Right ventricle myocardium inferior (tissue), 1 donor: ENCODE measurements around the gene BBS1. TPM values are rescaled to one million over a fixed set of nuclear protein-coding genes. Genes with fewer than 3 reads are reported as not detected.

Experiments used
- ATAC-seq: fragments of 200-7000 bp; cut with Tn5 transposase; one replicate; pipeline ENCODE4 v1.9.1; 2020; ENCODE audit warnings: mild to moderate bottlenecking, moderate library complexity
- DNase-seq: peaks from one replicate; pipeline ENCODE4 v3.0.0; 2021; ENCODE audit errors: missing footprints
- intact Hi-C: fragments of 100-400 bp; cut with DNase I; formaldehyde crosslinking; loops from one replicate; pipeline ENCODE4 v1.11.0; 2022
- total RNA-seq: library from RNA; stranded (reverse); fragmentation: NEBNext Ultra II Directional; extraction: Animal tissue kit (Norgen Biotek cat#: 25700); gene quantifications from one replicate; pipeline ENCODE4 v1.2.1, GENCODE V29; 2021
- donor health status: DM: no; HTN: yes; CAD: no; lungs with severe emphysema.

The BBS1 gene
- total RNA-seq, 1 donor from 2014 or later: 20.9 TPM

DNA sequence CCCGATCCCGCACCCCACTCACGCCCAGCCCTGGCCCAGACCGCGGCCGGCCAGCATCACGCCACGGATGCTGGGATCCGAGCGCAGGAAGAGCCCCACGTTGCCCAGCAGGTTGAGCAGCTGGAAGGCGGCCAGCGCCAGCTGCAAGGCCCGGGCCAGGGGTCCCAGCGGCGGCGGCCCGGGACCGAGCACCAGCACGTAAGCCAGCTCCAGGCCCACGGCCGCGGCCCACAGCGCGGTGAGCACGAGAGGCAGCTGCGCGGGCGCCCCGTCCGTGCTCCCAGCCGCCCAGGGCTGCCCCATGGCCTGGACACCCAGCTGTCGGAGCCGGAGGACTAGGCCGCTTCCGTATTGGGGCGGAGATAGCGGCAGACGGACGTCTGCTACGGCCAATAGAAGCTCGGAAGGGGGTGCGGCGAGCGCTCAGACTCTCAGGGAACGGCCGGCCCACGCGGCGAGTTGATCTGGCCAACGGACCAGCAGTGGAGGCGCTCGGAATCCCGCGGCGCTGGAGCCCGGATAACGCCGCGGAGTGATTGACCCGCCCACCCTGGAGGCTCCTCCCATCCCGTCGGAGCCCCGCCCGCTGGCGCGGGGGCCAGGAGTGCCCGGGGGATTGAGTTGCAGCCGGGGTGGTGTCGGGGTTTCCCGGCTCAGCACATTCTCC lies 35.4 kb downstream of the BBS1 start, which contains the start of gene ZDHHC24:
TSS of gene ZDHHC24 (minus strand) at position 348 of the 667 bp plus-strand sequence. CDS start at position 303, 45 bp downstream.
- ATAC-seq: peak; percentile 98
- intact Hi-C loops: loop anchor here (1.0 kb wide), 1 partner anchor 80 kb away; the partner anchor contains the start of gene PELI3

DNA sequence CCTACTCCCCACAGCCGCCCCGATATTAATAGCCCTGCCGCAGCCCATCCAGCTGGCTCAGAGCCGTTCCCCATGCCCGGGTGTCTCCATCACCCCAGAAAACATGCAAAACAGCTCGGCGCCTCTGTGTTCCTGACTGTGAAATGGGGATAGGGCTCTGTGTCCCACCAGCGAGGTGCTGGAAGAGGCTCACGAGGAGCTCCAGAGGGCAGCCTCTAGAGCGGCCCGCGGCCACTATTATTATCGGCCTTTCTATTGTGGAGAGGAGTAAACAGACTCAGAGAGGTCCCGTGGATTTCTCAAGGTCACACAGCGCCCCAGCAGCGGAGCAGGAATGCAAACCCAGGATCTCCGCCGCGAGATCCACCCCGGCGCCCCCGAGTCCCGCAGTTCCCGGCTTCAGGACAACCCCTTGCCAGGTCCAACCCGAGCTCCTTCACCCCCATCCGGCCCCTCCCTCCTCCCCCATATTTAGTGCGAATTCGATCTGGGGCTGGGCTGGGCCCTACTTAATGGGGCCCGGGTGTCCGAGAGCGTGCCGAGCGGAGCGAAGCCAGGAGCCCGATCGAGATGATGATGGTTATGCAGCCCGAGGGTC lies 36.0 kb downstream of the BBS1 start, which contains the start of gene ACTN3:
TSS of gene ACTN3 (plus strand) at position 536 of the 598 bp plus-strand sequence. CDS start at position 571, 35 bp downstream.
- intact Hi-C loops: loop anchor here (1.0 kb wide), 1 partner anchor 80 kb away; the partner anchor contains the start of gene PELI3
- peak; percentile 24 for ATAC-seq
- DNase-seq: peak; percentile 75

More for the DNA sequence above, 35.4 kb downstream of the BBS1 start, which contains the start of gene ZDHHC24:
- peak; percentile 99 for DNase-seq

DNA sequence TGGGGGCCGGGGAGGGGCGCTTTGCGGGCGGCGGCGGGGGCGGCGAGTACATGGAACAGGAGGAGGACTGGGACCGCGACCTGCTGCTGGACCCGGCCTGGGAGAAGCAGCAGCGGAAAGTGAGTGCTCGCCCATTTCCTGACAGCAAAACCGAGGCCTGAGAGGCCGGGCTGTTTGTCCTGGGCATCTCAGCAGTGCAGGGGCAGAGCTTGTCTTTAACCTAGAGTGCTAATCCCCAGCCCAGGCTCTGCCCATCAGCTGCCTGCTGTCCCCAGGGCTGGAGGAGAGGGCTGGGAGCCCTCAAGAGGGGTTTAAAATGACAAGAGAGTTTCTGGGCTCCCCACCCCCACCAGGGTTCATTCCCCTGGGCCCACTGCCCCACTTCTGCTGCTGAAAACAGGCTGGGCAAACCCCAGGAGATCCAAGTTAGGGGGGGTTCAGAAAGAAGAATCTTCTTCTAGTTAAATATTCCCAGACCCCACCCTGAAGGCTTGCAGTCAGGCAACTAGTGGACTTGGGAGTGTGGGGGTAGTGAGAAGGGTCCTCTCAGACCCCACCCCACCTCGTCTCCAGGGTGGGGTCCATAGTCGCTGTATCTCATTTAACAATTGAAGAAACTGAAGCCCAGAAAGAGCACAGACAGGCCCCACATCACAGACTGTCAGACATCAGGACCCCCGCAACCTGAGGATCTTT lies 36.7 kb downstream of the BBS1 start:
- ATAC-seq (no peak), DNase-seq (peak; percentile 44)
- intact Hi-C loops: loop anchor here (1.0 kb wide), 1 partner anchor 81 kb away; the partner anchor contains the start of gene PELI3

DNA sequence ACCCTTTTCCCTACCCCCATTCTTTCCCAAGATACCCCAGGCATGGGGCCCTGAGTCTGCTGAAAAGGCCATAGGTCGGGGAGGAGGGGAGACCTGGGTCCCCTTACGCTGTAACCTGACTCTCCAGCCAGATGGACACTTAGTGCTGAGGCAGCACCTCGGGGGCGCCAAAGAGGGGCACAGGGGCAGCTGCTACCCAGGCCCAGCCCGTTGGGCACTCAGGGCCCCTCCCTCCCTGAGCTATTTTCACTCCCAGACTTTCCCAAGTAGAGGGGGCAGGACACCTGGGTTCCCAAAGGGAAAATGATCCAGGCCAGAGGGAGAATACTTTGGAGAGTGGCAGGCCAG lies 37.2 kb downstream of the BBS1 start:
- intact Hi-C loops: no loop called here
- no peak for ATAC-seq
- DNase-seq: peak; percentile 23

DNA sequence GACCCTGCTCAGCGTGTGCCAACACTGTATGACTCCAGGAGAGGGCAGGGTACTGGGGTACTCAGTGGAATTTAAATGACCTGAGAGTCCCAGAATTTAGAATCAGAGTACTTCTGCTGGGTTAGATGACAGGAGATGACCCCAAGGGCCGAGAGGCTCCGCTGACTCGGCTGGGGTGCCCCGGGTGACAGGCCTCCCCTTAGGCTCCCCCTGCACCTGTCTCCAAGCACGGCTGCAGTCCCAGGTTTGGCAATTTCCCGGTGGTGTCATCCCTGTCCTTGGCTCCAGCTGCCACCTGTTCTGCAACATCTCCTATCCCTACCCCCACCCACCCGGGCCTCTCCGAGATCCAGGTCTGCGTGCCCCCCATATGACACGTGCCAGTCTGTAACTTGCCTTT lies 37.6 kb downstream of the BBS1 start:
- DNase-seq (no peak), ATAC-seq (no peak)

DNA sequence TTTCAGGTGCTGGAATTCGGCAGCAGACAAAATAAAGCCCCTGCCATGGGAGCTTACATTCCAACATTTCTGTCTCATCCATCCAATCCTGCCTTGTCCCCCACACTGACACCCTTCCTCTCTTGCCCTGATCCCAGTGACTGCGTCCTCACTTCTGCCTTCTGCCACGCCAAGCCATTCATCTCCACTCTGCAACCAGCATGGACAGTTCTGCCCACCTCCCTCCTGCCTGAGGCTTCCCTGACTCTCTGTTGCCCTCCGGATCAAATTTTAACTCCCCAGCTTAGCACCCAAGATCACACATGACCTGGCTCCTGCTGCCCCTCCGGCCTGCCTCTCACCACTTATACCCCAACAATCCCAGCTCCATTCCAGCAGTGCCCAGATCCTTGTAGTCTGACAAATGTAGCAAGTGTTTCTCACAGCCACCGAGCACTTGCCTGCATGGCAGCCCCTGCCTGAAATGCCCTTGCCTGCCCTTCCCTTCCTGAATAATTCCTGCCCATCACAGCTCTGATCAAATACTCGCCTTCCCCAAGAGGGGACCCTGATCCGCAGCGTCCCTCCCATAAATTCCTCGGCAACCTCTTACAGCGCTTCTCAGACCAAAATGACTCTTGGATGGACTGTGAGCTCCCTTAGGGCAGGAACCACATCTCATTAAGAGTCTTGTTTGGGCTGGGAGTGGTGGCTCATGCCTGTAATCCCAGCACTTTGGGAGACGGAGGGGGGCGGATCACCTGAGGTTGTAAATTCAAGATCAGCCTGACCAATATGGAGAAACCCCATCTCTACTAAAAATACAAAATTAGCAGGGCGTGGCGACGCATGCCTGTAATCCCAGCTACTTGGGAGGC lies 38.6 kb downstream of the BBS1 start:
- DNase-seq: no peak
- no peak for ATAC-seq
- intact Hi-C loops: no loop called here

More for the DNA sequence above, 37.6 kb downstream of the BBS1 start:
- intact Hi-C loops: no loop called here

DNA sequence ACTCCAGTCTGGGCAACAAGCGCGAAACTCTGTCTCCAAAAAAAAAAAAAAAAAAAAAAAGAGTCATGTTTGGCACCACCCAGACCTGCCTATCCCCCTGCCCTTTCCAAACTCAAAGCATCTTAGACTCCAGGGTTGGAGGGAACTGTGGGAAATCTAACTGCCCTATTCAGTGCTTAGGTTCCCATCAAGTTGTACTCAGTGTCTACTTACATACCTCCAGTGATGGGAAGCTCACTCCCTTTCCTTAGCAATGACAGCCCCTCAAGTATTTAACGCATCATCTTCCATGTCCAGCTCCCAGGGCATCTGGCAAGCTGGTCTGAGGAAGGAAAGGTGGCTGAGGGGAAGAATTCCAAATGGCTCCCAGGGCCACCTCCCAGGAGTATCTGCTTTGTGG lies 39.3 kb downstream of the BBS1 start:
- no peak for DNase-seq

DNA sequence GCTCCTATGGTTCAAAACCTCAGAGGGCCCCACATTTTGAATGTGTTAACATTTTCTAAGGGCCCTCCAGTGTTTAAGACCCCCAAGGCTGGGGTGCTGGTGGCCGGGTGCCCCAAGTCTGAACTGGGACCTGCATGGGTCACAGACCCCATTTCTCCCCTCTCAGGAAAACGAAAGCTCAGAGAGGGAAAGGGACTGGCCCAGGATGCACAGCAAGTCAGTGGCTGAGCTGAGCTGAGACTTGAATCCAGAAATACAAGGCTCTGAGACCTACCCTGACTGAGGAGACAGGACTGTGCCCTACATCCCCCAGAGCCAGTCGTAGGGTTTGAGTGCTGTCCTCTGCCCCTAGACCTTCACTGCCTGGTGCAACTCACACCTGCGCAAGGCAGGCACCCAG lies 40.5 kb downstream of the BBS1 start:
- no peak for ATAC-seq
- DNase-seq: no peak
- intact Hi-C loops: no loop called here

More for the DNA sequence above, 39.3 kb downstream of the BBS1 start:
- intact Hi-C loops: no loop called here
- no peak for ATAC-seq

DNA sequence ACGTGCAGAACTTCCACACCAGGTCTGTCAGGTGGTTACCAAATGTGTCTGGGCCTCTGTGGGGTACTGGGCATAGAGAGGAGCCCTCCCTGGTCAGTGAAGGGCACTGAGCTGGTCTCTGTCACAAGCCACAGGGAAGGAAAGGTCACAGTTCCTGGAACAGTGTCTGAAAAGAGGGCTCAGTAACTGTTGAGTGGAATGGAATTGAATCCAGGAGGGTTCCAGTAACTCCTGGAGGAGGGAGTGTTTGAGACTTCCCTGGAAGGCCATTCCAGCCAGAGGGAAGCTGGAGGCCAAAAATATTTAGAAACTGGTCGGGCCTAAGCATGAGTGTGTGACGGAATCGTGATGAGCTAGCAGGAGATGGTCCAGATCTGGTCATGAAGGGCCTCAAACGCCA lies 44.2 kb downstream of the BBS1 start:
- intact Hi-C loops: no loop called here
- no peak for ATAC-seq
- DNase-seq: no peak

DNA sequence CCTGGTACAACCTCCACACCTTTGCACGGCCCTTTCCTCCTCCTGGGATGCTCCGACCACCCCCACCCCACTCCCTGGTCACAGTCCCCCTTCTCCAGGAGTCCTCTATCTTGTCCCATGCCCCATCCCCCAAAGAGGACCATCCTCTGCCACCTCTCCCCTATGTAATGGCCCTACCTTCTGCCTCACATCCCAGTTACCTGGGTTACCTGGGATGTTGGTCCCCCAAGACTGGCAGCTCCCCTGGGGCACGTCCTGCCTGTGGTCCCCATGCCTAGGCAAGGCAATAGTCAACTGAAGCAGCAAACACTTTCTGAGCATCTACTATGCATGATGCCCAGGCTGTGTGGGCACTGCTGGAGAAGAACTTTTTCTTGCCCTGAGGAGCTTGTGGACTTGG lies 45.0 kb downstream of the BBS1 start:
- DNase-seq (no peak), ATAC-seq (no peak)
- intact Hi-C loops: no loop called here

DNA sequence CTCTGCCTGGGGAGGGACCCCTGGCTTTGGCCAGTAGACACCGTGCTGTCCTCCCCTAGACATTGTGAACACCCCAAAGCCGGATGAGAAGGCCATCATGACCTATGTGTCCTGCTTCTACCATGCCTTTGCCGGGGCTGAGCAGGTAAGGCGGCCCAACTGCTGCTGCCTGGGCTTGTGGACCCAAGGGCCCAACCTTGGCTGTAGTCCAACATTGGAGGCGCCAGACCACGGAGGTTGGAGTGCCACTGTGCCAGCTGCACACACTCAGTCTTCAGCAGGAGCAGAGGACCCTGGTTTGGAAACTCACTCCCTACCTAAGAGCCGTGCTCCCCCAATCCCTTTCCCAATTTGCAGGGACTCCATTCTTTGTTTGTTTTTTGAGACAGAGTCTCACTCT lies 45.7 kb downstream of the BBS1 start:
- intact Hi-C loops: no loop called here
- ATAC-seq (no peak), DNase-seq (no peak)

DNA sequence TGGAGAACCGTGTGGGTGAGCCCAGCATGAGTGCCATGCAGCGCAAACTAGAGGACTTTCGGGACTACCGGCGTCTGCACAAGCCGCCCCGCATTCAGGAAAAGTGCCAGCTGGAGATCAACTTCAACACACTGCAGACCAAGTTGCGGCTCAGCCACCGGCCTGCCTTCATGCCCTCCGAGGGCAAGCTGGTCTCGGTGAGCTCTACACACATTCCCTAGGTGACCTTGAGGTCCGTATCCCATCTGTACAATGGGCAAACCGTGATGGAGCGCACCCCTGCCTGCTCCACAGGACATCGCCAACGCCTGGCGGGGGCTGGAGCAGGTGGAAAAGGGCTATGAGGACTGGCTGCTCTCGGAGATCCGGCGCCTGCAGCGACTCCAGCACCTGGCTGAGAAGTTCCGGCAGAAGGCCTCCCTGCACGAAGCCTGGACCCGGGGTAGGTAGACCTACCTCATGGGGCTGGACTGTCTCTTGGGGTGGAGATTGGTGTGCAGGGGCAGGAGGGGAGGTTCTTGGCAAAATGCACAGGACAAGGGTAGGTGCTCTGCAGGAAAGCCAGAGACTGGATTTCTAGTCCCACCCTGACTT lies 47.4 kb downstream of the BBS1 start:
- no peak for DNase-seq
- no peak for ATAC-seq
- intact Hi-C loops: no loop called here

DNA sequence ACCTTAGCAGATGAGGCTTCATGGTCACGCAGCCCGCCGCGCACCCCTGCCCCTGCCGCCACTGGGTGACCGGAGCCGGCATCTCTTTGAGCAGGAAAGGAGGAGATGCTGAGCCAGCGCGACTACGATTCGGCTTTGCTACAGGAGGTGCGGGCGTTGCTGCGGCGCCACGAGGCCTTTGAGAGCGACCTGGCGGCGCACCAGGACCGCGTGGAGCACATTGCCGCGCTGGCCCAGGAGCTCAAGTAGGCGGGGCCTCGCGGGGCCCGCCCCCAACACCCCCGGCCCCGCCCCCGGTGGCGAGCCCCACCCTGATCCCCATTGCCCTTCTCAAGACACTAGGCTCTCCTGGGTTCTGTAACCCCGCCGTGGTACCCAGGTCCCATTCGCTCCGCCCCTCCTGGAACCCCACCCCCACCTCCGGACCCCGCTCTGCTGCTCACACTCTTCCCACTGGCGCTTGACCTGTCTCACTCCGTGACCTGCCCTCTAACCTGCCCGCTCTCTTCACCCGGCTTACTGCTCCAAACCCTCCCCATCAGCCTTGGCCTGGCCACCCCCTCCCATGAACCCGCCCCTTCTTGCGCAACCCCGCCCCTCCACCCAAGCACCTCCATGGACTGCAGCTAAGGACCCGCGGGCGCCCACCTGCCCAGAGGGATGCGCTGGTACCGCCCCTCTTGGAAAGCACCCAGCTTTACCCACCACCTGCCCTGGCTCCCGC lies 48.9 kb downstream of the BBS1 start:
- peak; percentile 50 for ATAC-seq
- intact Hi-C loops: no loop called here
- no peak for DNase-seq

DNA sequence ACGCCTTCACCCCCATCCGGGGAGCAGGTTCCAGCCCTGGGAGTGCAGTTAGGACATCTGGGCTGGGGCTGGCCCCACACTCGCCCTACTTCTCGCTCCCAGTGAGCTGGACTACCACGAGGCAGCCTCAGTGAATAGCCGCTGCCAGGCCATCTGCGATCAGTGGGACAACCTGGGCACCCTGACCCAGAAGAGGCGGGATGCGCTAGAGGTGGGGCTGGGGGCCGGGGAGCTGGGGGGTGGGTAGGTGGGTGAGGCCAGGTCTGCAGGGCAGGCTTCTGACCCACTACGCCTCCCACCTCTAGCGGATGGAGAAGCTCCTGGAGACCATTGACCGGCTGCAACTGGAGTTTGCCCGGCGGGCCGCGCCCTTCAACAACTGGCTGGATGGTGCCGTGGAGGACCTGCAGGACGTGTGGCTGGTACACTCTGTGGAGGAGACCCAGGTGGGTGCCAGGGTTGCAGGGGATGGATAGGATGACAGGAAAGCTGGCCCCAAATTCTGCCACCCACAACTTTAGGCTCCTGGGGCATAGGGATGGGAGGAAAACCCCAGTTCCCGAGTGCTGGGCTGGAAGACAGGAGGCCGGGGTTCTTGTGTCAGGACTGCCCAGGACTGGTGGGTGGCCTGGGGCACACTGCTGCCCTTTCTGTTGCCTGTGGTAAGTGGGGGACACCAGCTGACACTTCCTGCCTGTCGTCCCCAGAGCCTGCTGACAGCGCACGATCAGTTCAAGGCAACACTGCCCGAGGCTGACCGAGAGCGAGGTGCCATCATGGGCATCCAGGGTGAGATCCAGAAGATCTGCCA lies 49.6 kb downstream of the BBS1 start:
- intact Hi-C loops: no loop called here
- no peak for ATAC-seq
- DNase-seq: no peak

DNA sequence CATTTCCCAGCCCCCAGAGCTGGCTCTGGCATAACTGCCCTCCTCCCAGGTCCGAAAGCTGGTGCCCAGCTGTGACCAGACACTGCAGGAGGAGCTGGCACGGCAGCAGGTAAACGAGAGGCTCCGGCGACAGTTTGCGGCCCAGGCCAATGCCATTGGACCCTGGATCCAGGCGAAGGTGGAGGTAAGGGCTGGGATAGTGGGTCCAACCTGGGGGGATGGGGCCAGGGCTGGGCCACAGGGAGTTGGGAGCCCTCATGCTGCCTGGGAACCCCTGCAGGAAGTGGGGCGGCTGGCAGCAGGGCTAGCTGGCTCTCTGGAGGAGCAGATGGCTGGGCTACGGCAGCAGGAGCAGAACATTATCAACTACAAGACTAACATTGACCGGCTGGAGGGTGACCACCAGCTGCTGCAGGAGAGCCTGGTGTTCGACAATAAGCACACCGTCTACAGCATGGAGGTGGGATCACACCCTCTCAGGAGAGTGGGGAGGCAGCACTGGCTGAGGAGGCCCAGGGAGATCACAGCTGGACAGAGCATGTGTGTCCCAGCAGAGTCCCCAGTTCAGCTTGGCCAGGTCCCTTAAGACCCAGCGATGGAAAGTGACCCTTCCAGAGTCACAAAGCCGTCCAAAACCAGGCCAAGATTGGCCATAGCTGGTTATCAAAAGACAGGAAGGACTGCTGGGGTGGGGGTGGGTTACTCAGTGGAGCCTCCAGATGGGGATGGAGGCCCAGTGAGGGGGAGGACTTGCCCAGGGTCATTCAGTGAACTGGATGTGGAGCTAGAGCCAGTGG lies 50.9 kb downstream of the BBS1 start:
- ATAC-seq (no peak), DNase-seq (no peak)
- intact Hi-C loops: no loop called here

DNA sequence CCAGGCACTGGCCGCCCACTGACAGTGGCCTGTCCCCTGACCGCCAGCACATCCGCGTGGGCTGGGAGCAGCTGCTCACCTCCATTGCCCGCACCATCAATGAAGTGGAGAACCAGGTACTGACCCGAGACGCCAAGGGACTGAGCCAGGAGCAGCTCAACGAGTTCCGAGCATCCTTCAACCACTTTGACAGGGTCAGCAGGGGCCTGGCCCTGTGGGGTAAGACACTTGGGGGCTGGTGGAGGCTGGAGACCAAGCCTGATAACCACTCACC lies 51.5 kb downstream of the BBS1 start:
- intact Hi-C loops: no loop called here
- ATAC-seq (no peak), DNase-seq (no peak)

DNA sequence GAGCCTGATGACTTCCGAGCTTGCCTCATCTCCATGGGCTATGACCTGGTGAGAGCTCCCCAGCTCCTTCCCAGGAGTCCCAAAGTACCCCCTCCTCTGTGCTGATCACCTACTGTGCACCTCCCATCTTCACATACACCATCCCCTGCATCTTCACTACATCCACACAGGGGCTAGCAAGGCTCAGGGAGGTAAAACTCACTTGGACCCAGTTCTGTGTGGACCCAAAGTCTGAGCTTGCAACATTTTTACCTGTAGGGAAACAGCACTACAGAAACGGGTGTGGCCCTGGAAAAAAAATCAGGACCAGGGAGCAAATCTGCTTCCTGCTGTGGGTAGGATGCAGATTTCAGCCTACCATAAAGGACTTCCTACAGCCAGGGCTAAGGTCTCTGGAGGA lies 51.8 kb downstream of the BBS1 start:
- ATAC-seq: no peak
- intact Hi-C loops: no loop called here
- DNase-seq: no peak
